Panc1 (cell line): ENCODE results near the gene BAIAP2L2.

Source experiments
- POLR2AphosphoS5 ChIP-seq: IDR thresholded peaks from 2 replicates; pipeline ENCODE4 v1.6.1; 2012; ENCODE audit warnings: mild to moderate bottlenecking, low read depth, low read length, moderate library complexity
- SIN3A ChIP-seq: IDR thresholded peaks from 2 replicates; pipeline ENCODE4 v1.6.1; 2012; ENCODE audit warnings: low read depth, mild to moderate bottlenecking, low read length, moderate library complexity, borderline replicate concordance; ENCODE audit not compliant: insufficient read depth
- TCF7L2 ChIP-seq: IDR thresholded peaks from 2 replicates; pipeline ENCODE4 v1.6.1; 2011; ENCODE audit warnings: mild to moderate bottlenecking, low read depth, low read length, inconsistent platforms
- TF ChIP-seq, protein P1 (sequence below): fragments of 450-650 bp; IDR thresholded peaks from 2 replicates; pipeline ENCODE4 v1.5.1; 2017; ENCODE audit warnings: mild to moderate bottlenecking

DNA sequence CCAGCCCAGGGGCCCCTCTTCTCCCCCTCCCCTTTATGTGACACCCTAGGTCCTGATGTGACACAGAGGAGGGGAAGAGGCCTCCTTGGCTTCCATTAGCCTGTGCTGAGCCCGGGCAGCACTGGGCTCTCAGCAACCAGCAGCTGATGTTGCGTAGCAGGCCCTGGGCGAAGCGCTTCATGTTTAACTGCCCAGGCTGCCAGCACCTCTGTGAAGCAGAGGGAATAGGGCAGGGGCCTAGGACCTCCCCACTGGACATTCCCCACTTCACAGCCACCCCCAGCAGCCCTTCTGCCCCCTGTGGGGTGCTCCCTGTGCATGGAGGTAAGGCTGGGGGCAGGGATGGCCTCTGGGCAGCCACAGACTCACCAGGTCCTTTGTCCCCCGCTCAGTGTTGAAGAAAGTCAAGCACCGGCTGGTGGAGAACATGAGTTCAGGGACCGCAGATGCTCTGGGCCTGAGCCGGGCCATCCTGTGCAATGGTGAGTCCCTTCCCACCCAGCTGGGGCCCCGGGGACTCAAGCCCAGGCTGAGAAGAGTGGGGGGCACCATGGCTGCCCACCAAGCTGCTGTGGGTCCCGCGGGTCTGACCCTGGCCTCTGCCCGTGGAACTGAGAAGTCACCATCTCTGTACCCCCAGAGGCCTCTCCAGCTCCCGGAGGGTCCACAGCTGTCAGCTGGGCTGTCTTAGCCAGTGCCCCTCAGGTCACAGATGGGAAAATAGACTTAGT, 41.7 kb downstream of the BAIAP2L2 start:
- TF ChIP-seq, protein P1, sequence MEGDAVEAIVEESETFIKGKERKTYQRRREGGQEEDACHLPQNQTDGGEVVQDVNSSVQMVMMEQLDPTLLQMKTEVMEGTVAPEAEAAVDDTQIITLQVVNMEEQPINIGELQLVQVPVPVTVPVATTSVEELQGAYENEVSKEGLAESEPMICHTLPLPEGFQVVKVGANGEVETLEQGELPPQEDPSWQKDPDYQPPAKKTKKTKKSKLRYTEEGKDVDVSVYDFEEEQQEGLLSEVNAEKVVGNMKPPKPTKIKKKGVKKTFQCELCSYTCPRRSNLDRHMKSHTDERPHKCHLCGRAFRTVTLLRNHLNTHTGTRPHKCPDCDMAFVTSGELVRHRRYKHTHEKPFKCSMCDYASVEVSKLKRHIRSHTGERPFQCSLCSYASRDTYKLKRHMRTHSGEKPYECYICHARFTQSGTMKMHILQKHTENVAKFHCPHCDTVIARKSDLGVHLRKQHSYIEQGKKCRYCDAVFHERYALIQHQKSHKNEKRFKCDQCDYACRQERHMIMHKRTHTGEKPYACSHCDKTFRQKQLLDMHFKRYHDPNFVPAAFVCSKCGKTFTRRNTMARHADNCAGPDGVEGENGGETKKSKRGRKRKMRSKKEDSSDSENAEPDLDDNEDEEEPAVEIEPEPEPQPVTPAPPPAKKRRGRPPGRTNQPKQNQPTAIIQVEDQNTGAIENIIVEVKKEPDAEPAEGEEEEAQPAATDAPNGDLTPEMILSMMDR: no peak
- no peak for TF ChIP-seq POLR2AphosphoS5
- no peak for TF ChIP-seq SIN3A
- TF ChIP-seq TCF7L2: no peak
